NCI-H2227 (cell line): ENCODE results near the gene ZBTB25.

ENCODE experiments used
- DNase-seq: peaks from one replicate; lab custom pipeline; 2025; ENCODE audit not compliant: unreplicated experiment; lab: John Stamatoyannopoulos, UW

ZBTB25 gene

GRCh38 chr14:64444984-64445845 is 58.4 kb downstream of the ZBTB25 start:
- peak; percentile 36 for DNase-seq

GRCh38 chr14:64444140-64444539 is 59.5 kb downstream of the ZBTB25 start:
- DNase-seq: no peak

- peak; percentile 31 for DNase-seq
These were observed 61.2 kb downstream of the ZBTB25 start for GRCh38 chr14:64442300-64442988.

- DNase-seq: no peak
These were observed 63.1 kb downstream of the ZBTB25 start for GRCh38 chr14:64440494-64440893.

GRCh38 chr14:64439141-64439540 is 64.5 kb downstream of the ZBTB25 start:
- no peak for DNase-seq

GRCh38 chr14:64438181-64438841 is 65.3 kb downstream of the ZBTB25 start:
- no peak for DNase-seq

GRCh38 chr14:64434528-64434927 is 69.1 kb downstream of the ZBTB25 start:
- DNase-seq: no peak

GRCh38 chr14:64423987-64424386 is 79.7 kb downstream of the ZBTB25 start:
- no peak for DNase-seq

GRCh38 chr14:64422756-64423155 is 80.9 kb downstream of the ZBTB25 start:
- DNase-seq: no peak

- DNase-seq: no peak
These were observed 81.6 kb downstream of the ZBTB25 start for GRCh38 chr14:64422005-64422404.

GRCh38 chr14:64421166-64421565 is 82.5 kb downstream of the ZBTB25 start:
- no peak for DNase-seq

- DNase-seq: no peak
These were observed 84.6 kb downstream of the ZBTB25 start for GRCh38 chr14:64419003-64419402.

- no peak for DNase-seq
These were observed 85.9 kb downstream of the ZBTB25 start for GRCh38 chr14:64417771-64418125.

- DNase-seq: no peak
These were observed 86.4 kb downstream of the ZBTB25 start for GRCh38 chr14:64417055-64417770.

- no peak for DNase-seq
These were observed 87.2 kb downstream of the ZBTB25 start for GRCh38 chr14:64416348-64416932.

GRCh38 chr14:64412237-64412636 is 91.4 kb downstream of the ZBTB25 start:
- no peak for DNase-seq

GRCh38 chr14:64411001-64411400 is 92.6 kb downstream of the ZBTB25 start:
- no peak for DNase-seq

GRCh38 chr14:64410084-64410774 is 93.4 kb downstream of the ZBTB25 start:
- no peak for DNase-seq

GRCh38 chr14:64409126-64409920 is 94.3 kb downstream of the ZBTB25 start:
- DNase-seq: no peak
